H9 (cell line): ENCODE data around the gene PRKAG2. TPM values are rescaled to one million over a fixed set of nuclear protein-coding genes. Genes with fewer than 3 reads are reported as not detected.

Source experiments
- DNase-seq: peaks from one replicate; pipeline ENCODE4 v3.0.0-alpha.2; 2017
- H2AFZ ChIP-seq: one replicate; pipeline ENCODE4 v1.6.1; 2013; ENCODE audit warnings: mild to moderate bottlenecking, low read length, control low read depth, moderate library complexity
- H2AK5ac ChIP-seq: 2 replicates; pipeline ENCODE4 v1.6.1; 2013; ENCODE audit warnings: low read length, control low read depth, mixed read lengths; ENCODE audit not compliant: insufficient read length
- H2BK120ac ChIP-seq: one replicate; pipeline ENCODE4 v1.6.1; 2013; ENCODE audit warnings: low read depth, mild to moderate bottlenecking, low read length, control low read depth, inconsistent platforms; ENCODE audit not compliant: poor library complexity, severe bottlenecking
- H2BK12ac ChIP-seq: 2 replicates; pipeline ENCODE4 v1.6.1; 2013; ENCODE audit warnings: low read length, control low read depth, mixed read lengths, low read depth; ENCODE audit not compliant: insufficient read length
- H2BK15ac ChIP-seq: 2 replicates; pipeline ENCODE4 v1.6.1; 2013; ENCODE audit warnings: low read depth, low read length, control low read depth
- H2BK20ac ChIP-seq: one replicate; pipeline ENCODE4 v1.6.1; 2013; ENCODE audit warnings: low read depth, mild to moderate bottlenecking, low read length, control low read depth, inconsistent platforms; ENCODE audit not compliant: poor library complexity, severe bottlenecking
- H2BK5ac ChIP-seq: 2 replicates; pipeline ENCODE4 v1.6.1; 2013; ENCODE audit warnings: low read length, control low read depth, mixed read lengths; ENCODE audit not compliant: insufficient read length
- H3K14ac ChIP-seq: 2 replicates; pipeline ENCODE4 v1.6.1; 2013; ENCODE audit warnings: low read length, control low read depth; ENCODE audit not compliant: insufficient read depth
- H3K18ac ChIP-seq: 2 replicates; pipeline ENCODE4 v1.6.1; 2013; ENCODE audit warnings: low read depth, mild to moderate bottlenecking, mixed read lengths, low read length, control low read depth; ENCODE audit not compliant: insufficient read length
- H3K23ac ChIP-seq: 2 replicates; pipeline ENCODE4 v1.6.1; 2013; ENCODE audit warnings: low read length, control low read depth, mixed read lengths, low read depth; ENCODE audit not compliant: insufficient read length
- H3K23me2 ChIP-seq: 2 replicates; pipeline ENCODE4 v1.6.1; 2013; ENCODE audit warnings: low read depth, mild to moderate bottlenecking, mixed read lengths, low read length, control low read depth; ENCODE audit not compliant: insufficient read length, poor library complexity, severe bottlenecking
- H3K27ac ChIP-seq: 2 replicates; pipeline ENCODE4 v1.5.1; 2013; ENCODE audit warnings: low read length, control low read depth, mixed read lengths, low read depth; ENCODE audit not compliant: insufficient read length
- H3K27me3 ChIP-seq: 2 replicates; pipeline ENCODE4 v1.6.1; 2013; ENCODE audit warnings: low read length, control low read depth, inconsistent platforms; ENCODE audit not compliant: insufficient read depth
- H3K4ac ChIP-seq: 2 replicates; pipeline ENCODE4 v1.6.1; 2013; ENCODE audit warnings: low read depth, mild to moderate bottlenecking, control low read depth, inconsistent platforms, low read length, moderate library complexity
- H3K4me1 ChIP-seq: 2 replicates; pipeline ENCODE4 v1.6.1; 2013; ENCODE audit warnings: low read length, control low read depth, inconsistent platforms; ENCODE audit not compliant: insufficient read depth
- H3K4me2 ChIP-seq: 2 replicates; pipeline ENCODE4 v1.6.1; 2013; ENCODE audit warnings: low read length, control low read depth, mixed read lengths; ENCODE audit not compliant: insufficient read length, insufficient read depth
- H3K56ac ChIP-seq: 2 replicates; pipeline ENCODE4 v1.6.1; 2013; ENCODE audit warnings: low read depth, mild to moderate bottlenecking, mixed read lengths, low read length, control low read depth; ENCODE audit not compliant: insufficient read length
- H3K79me1 ChIP-seq: 2 replicates; pipeline ENCODE4 v1.6.1; 2013; ENCODE audit warnings: low read depth, mild to moderate bottlenecking, moderate library complexity, low read length, control low read depth, inconsistent platforms; ENCODE audit not compliant: insufficient read depth, poor library complexity, severe bottlenecking
- H3K79me2 ChIP-seq: 2 replicates; pipeline ENCODE4 v1.6.1; 2013; ENCODE audit warnings: low read length, control low read depth, inconsistent platforms; ENCODE audit not compliant: insufficient read depth
- H3K9ac ChIP-seq: 2 replicates; pipeline ENCODE4 v1.6.1; 2013; ENCODE audit warnings: low read length, control low read depth, mixed read lengths; ENCODE audit not compliant: insufficient read length; ENCODE audit errors: extremely low read depth
- H3K9me3 ChIP-seq: one replicate; pipeline ENCODE4 v1.6.1; 2013; ENCODE audit warnings: low read depth, low read length, inconsistent platforms; ENCODE audit not compliant: control insufficient read depth
- H3T11ph ChIP-seq: one replicate; pipeline ENCODE4 v1.6.1; 2013; ENCODE audit warnings: mild to moderate bottlenecking, low read length, control low read depth, inconsistent platforms
- H4K20me1 ChIP-seq: one replicate; pipeline ENCODE4 v1.6.1; 2013; ENCODE audit not compliant: control insufficient read depth, insufficient read length, insufficient read depth
- H4K5ac ChIP-seq: 2 replicates; pipeline ENCODE4 v1.6.1; 2013; ENCODE audit warnings: low read depth, mild to moderate bottlenecking, mixed read lengths, low read length, control low read depth; ENCODE audit not compliant: insufficient read length
- H4K8ac ChIP-seq: replicated peaks from 2 replicates; pipeline ENCODE4 v1.6.1; 2013; ENCODE audit warnings: low read length, control low read depth, mixed read lengths, low read depth; ENCODE audit not compliant: insufficient read length
- H4K91ac ChIP-seq: 2 replicates; pipeline ENCODE4 v1.6.1; 2013; ENCODE audit warnings: low read depth, mild to moderate bottlenecking, moderate library complexity, mixed read lengths, low read length, control low read depth; ENCODE audit not compliant: insufficient read length
- H3K27ac Mint-ChIP-seq, 3 experiments: 2 replicates in 2 of 3; 3 replicates in 1 of 3; pipeline ENCODE4 v1.8.0; 2020 to 2021; ENCODE audit warnings: mixed read lengths in 3 of 3, mild to moderate bottlenecking in 1 of 3, moderate library complexity in 1 of 3
- H3K27me3 Mint-ChIP-seq: 2 replicates; pipeline ENCODE4 v1.8.0; 2021; ENCODE audit warnings: low read depth, mild to moderate bottlenecking, moderate library complexity, mixed read lengths
- H3K36me3 Mint-ChIP-seq, 3 experiments: 2 replicates in 2 of 3; 3 replicates in 1 of 3; pipeline ENCODE4 v1.8.0; 2020 to 2021; ENCODE audit warnings: low read depth in 3 of 3, mixed read lengths in 3 of 3; ENCODE audit not compliant: insufficient read depth in 1 of 3
- H3K4me1 Mint-ChIP-seq, 2 experiments: 2 replicates each; pipeline ENCODE4 v1.8.0; 2020; ENCODE audit warnings: mixed read lengths in 2 of 2
- H3K4me3 Mint-ChIP-seq, 2 experiments: 2 replicates in 1 of 2; 3 replicates in 1 of 2; pipeline ENCODE4 v1.8.0; 2020 to 2021; ENCODE audit warnings: mild to moderate bottlenecking in 2 of 2, mixed read lengths in 2 of 2, moderate library complexity in 1 of 2
- H3K9me3 Mint-ChIP-seq, 2 experiments: 2 replicates in 1 of 2; 3 replicates in 1 of 2; pipeline ENCODE4 v1.8.0; 2020; ENCODE audit warnings: mild to moderate bottlenecking in 2 of 2, mixed read lengths in 2 of 2, moderate library complexity in 1 of 2
- WGBS: extraction: QIAGEN DNeasy Blood & Tissue Kit; methylation state at CpG from one replicate; pipeline ENCODE4 v1.1.7; 2013; ENCODE audit warnings: missing lambda C conversion rate, low lambda C conversion rate, mixed read lengths; ENCODE audit not compliant: insufficient read length; ENCODE audit errors: extremely low coverage; 5-methylcytosine and 5-hydroxymethylcytosine counted together
- total RNA-seq: library from RNA; stranded (reverse); gene quantifications from 2 replicates; pipeline ENCODE4 v1.2.1, GENCODE V29; 2021
- TF ChIP-seq, protein P1 (sequence below): fragments of 200-600 bp; sonication (generic); conservative IDR thresholded peaks from 3 replicates; pipeline ENCODE4 v1.8.0; 2021; ENCODE audit warnings: antibody characterized with exemption, mild to moderate bottlenecking

PRKAG2 gene
- total RNA-seq, 1 experiment from 2014 or later: 11.8 TPM

DNA sequence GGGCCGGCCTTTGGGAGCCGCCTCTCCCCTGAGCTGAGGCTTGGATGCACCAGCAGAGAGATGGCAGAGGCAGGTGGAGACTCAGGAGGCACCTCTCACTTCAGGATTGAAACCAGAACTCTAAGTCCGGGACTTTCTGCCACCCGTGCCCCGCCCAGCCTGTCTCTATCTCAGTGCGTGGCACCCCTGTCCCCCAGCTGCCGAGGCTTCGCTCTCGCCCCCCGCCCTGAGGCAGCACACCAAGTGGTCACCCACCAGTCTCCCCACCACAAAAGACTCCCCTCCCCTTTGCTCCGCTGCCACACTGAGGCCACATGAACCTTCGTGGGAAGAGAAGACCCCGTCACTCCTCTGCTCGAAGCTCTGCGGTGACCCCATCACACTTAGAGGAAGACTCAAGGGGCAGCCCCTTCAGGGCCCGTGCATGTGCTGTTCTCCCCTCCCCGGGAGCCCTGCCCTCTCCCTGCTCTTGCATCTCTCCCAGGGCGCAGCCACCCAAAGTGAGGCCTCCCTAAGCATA is 166.7 kb downstream of the PRKAG2 start:
- Mint-ChIP-seq H3K27ac (no peak overlapping the region), H3K27me3 (peaks cover 60% of the 10 kb centered on the region), H3K9me3 (no peaks in the 10 kb centered on the region), H3K36me3 (no peaks in the 10 kb centered on the region), H3K4me1 (peaks cover 6 to 7% of the 10 kb centered on the region in 2 experiments), H3K4me3 (no peak overlapping the region)
- no peak overlapping the region for H3K14ac ChIP-seq
- no peak overlapping the region for H3K4me2 ChIP-seq
- H3K79me2 ChIP-seq: no peaks in the 10 kb centered on the region
- WGBS: no CpG with 5 or more reads among the region's 18 CpGs
- H3K4me1 ChIP-seq: no peaks in the 10 kb centered on the region
- peaks cover 2% of the 10 kb centered on the region; the same call in 1 of the 2 replicates for H3K27me3 ChIP-seq
- no peaks in the 10 kb centered on the region for H3K23me2 ChIP-seq
- no peak overlapping the region for H3K27ac ChIP-seq
- H2BK20ac ChIP-seq: no peak overlapping the region
- H2AFZ ChIP-seq: no peak overlapping the region
- H3K4ac ChIP-seq: no peak overlapping the region
- H2BK5ac ChIP-seq: no peak overlapping the region
- H4K20me1 ChIP-seq: no peaks in the 10 kb centered on the region
- no peaks in the 10 kb centered on the region for H3K79me1 ChIP-seq
- H4K5ac ChIP-seq: no peak overlapping the region
- no peak overlapping the region for H3K18ac ChIP-seq
- H2BK12ac ChIP-seq: no peak overlapping the region
- no peak overlapping the region for H2BK15ac ChIP-seq
- TF ChIP-seq, protein P1, sequence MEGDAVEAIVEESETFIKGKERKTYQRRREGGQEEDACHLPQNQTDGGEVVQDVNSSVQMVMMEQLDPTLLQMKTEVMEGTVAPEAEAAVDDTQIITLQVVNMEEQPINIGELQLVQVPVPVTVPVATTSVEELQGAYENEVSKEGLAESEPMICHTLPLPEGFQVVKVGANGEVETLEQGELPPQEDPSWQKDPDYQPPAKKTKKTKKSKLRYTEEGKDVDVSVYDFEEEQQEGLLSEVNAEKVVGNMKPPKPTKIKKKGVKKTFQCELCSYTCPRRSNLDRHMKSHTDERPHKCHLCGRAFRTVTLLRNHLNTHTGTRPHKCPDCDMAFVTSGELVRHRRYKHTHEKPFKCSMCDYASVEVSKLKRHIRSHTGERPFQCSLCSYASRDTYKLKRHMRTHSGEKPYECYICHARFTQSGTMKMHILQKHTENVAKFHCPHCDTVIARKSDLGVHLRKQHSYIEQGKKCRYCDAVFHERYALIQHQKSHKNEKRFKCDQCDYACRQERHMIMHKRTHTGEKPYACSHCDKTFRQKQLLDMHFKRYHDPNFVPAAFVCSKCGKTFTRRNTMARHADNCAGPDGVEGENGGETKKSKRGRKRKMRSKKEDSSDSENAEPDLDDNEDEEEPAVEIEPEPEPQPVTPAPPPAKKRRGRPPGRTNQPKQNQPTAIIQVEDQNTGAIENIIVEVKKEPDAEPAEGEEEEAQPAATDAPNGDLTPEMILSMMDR: no peak
- H2AK5ac ChIP-seq: no peak overlapping the region
- H2BK120ac ChIP-seq: no peak overlapping the region
- H3K9me3 ChIP-seq: no peaks in the 10 kb centered on the region
- H3T11ph ChIP-seq: no peak overlapping the region
- no peak overlapping the region for H3K56ac ChIP-seq
- no peak overlapping the region for H3K9ac ChIP-seq
- no peak overlapping the region for H4K91ac ChIP-seq
- no peak overlapping the region for H3K23ac ChIP-seq
- DNase-seq: no peak
- H4K8ac ChIP-seq: no peak overlapping the region
